ENCODE measurements around the gene CLPTM1L.

GRCh38 chr5:1363581-1363980, 18.7 kb upstream of the CLPTM1L start:
- TF ChIP-seq CTCF (conservative IDR thresholded peaks at IDR 0.05) = no peak
- no peak for TF ChIP-seq ZFX (IDR thresholded peaks at IDR 0.05)

All from C4-2B (cell line).